Keratinocyte (primary cell): ENCODE results near the gene USP48.

Experiments used
- CTCF ChIP-seq, 3 experiments: IDR thresholded peaks in 1 of 3; conservative IDR thresholded peaks in 1 of 3; optimal IDR thresholded peaks in 1 of 3; 2 replicates in 2 of 3; 3 replicates in 1 of 3; pipeline versions ENCODE3 to v1.5.1; 2011; ENCODE audit warnings: low read length in 3 of 3, mild to moderate bottlenecking in 3 of 3, moderate library complexity in 2 of 3, control low read depth in 1 of 3, inconsistent platforms in 1 of 3; ENCODE audit not compliant: insufficient read depth in 2 of 3; ENCODE audit errors: extremely low read depth in 1 of 3
- EZH2 ChIP-seq: IDR thresholded peaks from one replicate; pipeline ENCODE4 v1.6.1; 2012; ENCODE audit warnings: inconsistent platforms, mild to moderate bottlenecking, low read length, moderate library complexity

DNA sequence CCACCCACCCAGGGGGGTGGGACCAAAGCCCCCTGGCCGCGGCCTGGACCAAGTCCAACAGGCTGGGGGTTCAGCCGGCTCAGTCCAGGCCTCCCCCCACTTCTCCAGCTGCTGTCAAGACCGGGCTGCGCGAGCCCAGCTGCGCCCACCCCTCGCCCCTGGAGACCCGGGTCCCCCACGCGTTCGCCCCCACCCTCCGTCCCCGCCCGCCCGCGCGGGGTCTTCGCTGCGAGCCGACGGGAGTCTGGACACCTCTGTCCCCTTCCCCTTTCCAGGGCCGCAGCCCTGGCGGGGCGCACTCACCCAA lies 114.0 kb downstream of the USP48 start:
- TF ChIP-seq CTCF (optimal IDR thresholded peaks at IDR 0.05 in 1 of 3, IDR thresholded peaks at IDR 0.05 in 1 of 3, conservative IDR thresholded peaks at IDR 0.05 in 1 of 3; ENCODE audit: extremely low read depth in 1 of 3, insufficient read depth in 2 of 3, low read length in 3 of 3) (no peak), EZH2 (no peak)
